K562 (cell line): Measurements from ENCODE around the gene ADORA2A. TPM values are rescaled to one million over a fixed set of nuclear protein-coding genes. Genes with fewer than 3 reads are reported as not detected.

Experiments
- ATAC-seq: fragments of 200-7000 bp; cut with Tn5 transposase; 3 replicates; pipeline ENCODE4 v1.9.1; 2020; ENCODE audit warnings: moderate library complexity
- BruUV-seq: library from RNA; stranded (reverse); fragments of 400-500 nt; replicated peaks from 2 replicates; lab custom pipeline; 2021; lab: Mats Ljungman, UMichigan
- CTCF ChIA-PET: fragments of 300-600 bp; formaldehyde crosslinking; extraction: SDS; loops from one replicate; lab custom pipeline; 2021; ENCODE audit warnings: low intra/inter-chr PET ratio; lab: Yijun Ruan, JAX
- POLR2A ChIA-PET: fragments of 300-600, 350-650 bp; sonication (Branson Sonifier 250); formaldehyde crosslinking; extraction: SDS; loops from one replicate; lab custom pipeline; 2021; ENCODE audit warnings: antibody characterized with exemption, inconsistent platforms; lab: Yijun Ruan, JAX
- DNase-seq, 4 experiments: peaks; one replicate each; pipeline versions ENCODE4 v3.0.0 to v3.0.0-alpha.2; 2011 to 2018; ENCODE audit warnings: low spot score in 3 of 4, mixed read lengths in 3 of 4; ENCODE audit errors: extremely low read depth in 1 of 4
- FAIRE-seq: peaks from 2 replicates; lab custom pipeline; 2011; peaks lifted over from hg19 to GRCh38; lab: Jason Lieb, UNC
- H2AFZ ChIP-seq: 2 replicates; pipeline ENCODE4 v1.6.0; 2011; ENCODE audit warnings: low read depth, low read length, control low read depth, inconsistent platforms
- H3K27ac ChIP-seq: fragments of 200-600 bp; 3 replicates; pipeline ENCODE4 v1.8.0; 2011; ENCODE audit warnings: low read depth, mild to moderate bottlenecking, control low read depth, inconsistent platforms, low read length, moderate library complexity, mixed read lengths; ENCODE audit errors: extremely low read depth
- H3K27me3 ChIP-seq, 2 experiments: fragments of 300-600 bp in 1 of 2; 2 replicates in 1 of 2; 3 replicates in 1 of 2; pipeline versions ENCODE4 v1.6.0 to v1.8.0; 2011; ENCODE audit warnings: inconsistent platforms in 2 of 2, low read length in 2 of 2, mild to moderate bottlenecking in 1 of 2, mixed read lengths in 1 of 2, moderate library complexity in 1 of 2; ENCODE audit not compliant: control insufficient read depth in 2 of 2, insufficient read depth in 2 of 2
- H3K36me3 ChIP-seq: fragments of 300-600 bp; 3 replicates; pipeline ENCODE4 v1.8.0; 2011; ENCODE audit warnings: mild to moderate bottlenecking, low read length, inconsistent platforms; ENCODE audit not compliant: control insufficient read depth, insufficient read depth
- H3K4me1 ChIP-seq, 2 experiments: fragments of 200-600 bp in 1 of 2; replicated peaks in 1 of 2; 2 replicates in 1 of 2; 3 replicates in 1 of 2; pipeline versions ENCODE4 v1.5.1 to v1.8.0; 2011; ENCODE audit warnings: inconsistent platforms in 2 of 2, low read length in 2 of 2, mild to moderate bottlenecking in 1 of 2, mixed read lengths in 1 of 2, moderate library complexity in 1 of 2; ENCODE audit not compliant: control insufficient read depth in 2 of 2, insufficient read depth in 2 of 2
- H3K4me2 ChIP-seq: 2 replicates; pipeline ENCODE4 v1.6.1; 2011; ENCODE audit warnings: low read length, control low read depth, inconsistent platforms, mixed read lengths; ENCODE audit not compliant: insufficient read depth
- H3K4me3 ChIP-seq: fragments of 200-600 bp; sonication (generic), shearing (Covaris generic); 2 replicates; pipeline ENCODE4 v1.5.1; 2016; ENCODE audit warnings: control low read depth, inconsistent platforms
- H3K79me2 ChIP-seq: fragments of 200-600 bp; 3 replicates; pipeline ENCODE4 v1.8.0; 2011; ENCODE audit warnings: low read length, inconsistent platforms; ENCODE audit not compliant: control insufficient read depth, insufficient read depth
- H3K9ac ChIP-seq, 2 experiments: 2 replicates each; pipeline versions ENCODE4 v1.6.0 to v1.6.1; 2011; ENCODE audit warnings: low read depth in 2 of 2, low read length in 2 of 2, control low read depth in 1 of 2, inconsistent platforms in 1 of 2, mild to moderate bottlenecking in 1 of 2, mixed read lengths in 1 of 2; ENCODE audit not compliant: insufficient read depth in 1 of 2
- H3K9me1 ChIP-seq: one replicate; pipeline ENCODE4 v1.6.0; 2011; ENCODE audit warnings: inconsistent platforms, mild to moderate bottlenecking, low read length, moderate library complexity; ENCODE audit not compliant: control insufficient read depth, insufficient read depth
- H3K9me3 ChIP-seq: replicated peaks from 2 replicates; pipeline ENCODE4 v1.5.1; 2011; ENCODE audit warnings: low read depth, low read length, inconsistent platforms; ENCODE audit not compliant: control insufficient read depth, insufficient read depth
- H4K20me1 ChIP-seq: replicated peaks from 2 replicates; pipeline ENCODE4 v1.6.1; 2011; ENCODE audit warnings: low read length, inconsistent platforms, mixed read lengths; ENCODE audit not compliant: control insufficient read depth, insufficient read depth
- AFF1 ChIP-seq, 2 experiments: fragments of 450-650 bp; IDR thresholded peaks; 2 replicates each; pipeline ENCODE4 v1.6.1; 2018; ENCODE audit warnings: mild to moderate bottlenecking in 2 of 2, low read depth in 1 of 2; ENCODE audit not compliant: partially characterized antibody in 2 of 2
- BCL6 ChIP-seq: fragments of 250-450 bp; sonication (Bioruptor Pico); IDR thresholded peaks from 2 replicates; pipeline ENCODE4 v1.4.0; 2020
- BCOR ChIP-seq: fragments of 450-650 bp; IDR thresholded peaks from 2 replicates; pipeline ENCODE4 v1.6.1; 2016
- BRF1 ChIP-seq: IDR thresholded peaks from 3 replicates; pipeline ENCODE4 v1.6.1; 2011; ENCODE audit warnings: borderline replicate concordance, mild to moderate bottlenecking; ENCODE audit not compliant: insufficient read length; ENCODE audit errors: extremely low read depth
- E2F6 ChIP-seq, 2 experiments: IDR thresholded peaks; 2 replicates each; pipeline ENCODE4 v1.6.1; 2011; ENCODE audit warnings: borderline replicate concordance in 1 of 2, control low read depth in 1 of 2, low read depth in 1 of 2, low read length in 1 of 2, mild to moderate bottlenecking in 1 of 2, mixed read lengths in 1 of 2, moderate library complexity in 1 of 2; ENCODE audit not compliant: insufficient read depth in 1 of 2, insufficient read length in 1 of 2, poor library complexity in 1 of 2, severe bottlenecking in 1 of 2; ENCODE audit errors: extremely low read depth in 1 of 2
- ELF2 ChIP-seq: fragments of 250-450 bp; sonication (Bioruptor Pico); IDR thresholded peaks from 2 replicates; pipeline ENCODE4 v1.5.0; 2021; ENCODE audit warnings: mild to moderate bottlenecking
- FOXJ2 ChIP-seq: fragments of 200-800 bp; sonication (Bioruptor generic); IDR thresholded peaks from 2 replicates; pipeline ENCODE4 v1.6.1; 2016; ENCODE audit warnings: missing genetic modification characterization, missing compliant biosample characterization
- GABPA ChIP-seq: fragments of 200-800 bp; sonication (Bioruptor generic); conservative IDR thresholded peaks from 2 replicates; pipeline ENCODE4 v1.6.1; 2016; ENCODE audit warnings: low read depth, missing genetic modification characterization, missing compliant biosample characterization
- KAT8 ChIP-seq: fragments of 450-650 bp; IDR thresholded peaks from 2 replicates; pipeline ENCODE4 v1.6.1; 2016; ENCODE audit warnings: low read depth, mild to moderate bottlenecking
- L3MBTL2 ChIP-seq: fragments of 450-650 bp; IDR thresholded peaks from 2 replicates; pipeline ENCODE4 v1.6.1; 2016; ENCODE audit warnings: mild to moderate bottlenecking, moderate library complexity
- MAFF ChIP-seq: IDR thresholded peaks from 2 replicates; pipeline ENCODE4 v1.6.1; 2012; ENCODE audit warnings: low read length, improper control_type of control experiment
- MYBL2 ChIP-seq, 2 experiments: fragments of 450-650 bp in 1 of 2; sonication (generic) in 1 of 2; formaldehyde crosslinking in 1 of 2; IDR thresholded peaks; 2 replicates each; pipeline versions ENCODE4 v1.6.1 to v1.8.1; 2017 to 2022; ENCODE audit warnings: borderline replicate concordance in 1 of 2, inconsistent platforms in 1 of 2, low read depth in 1 of 2, mild to moderate bottlenecking in 1 of 2, missing genetic modification reagents in 1 of 2, moderate library complexity in 1 of 2
- MYC ChIP-seq, 2 experiments: fragments of 250-450 bp in 1 of 2; sonication (Bioruptor Pico) in 1 of 2; IDR thresholded peaks; 2 replicates each; pipeline versions ENCODE4 v1.5.1 to v1.6.1; 2012 to 2021; ENCODE audit warnings: low read depth in 2 of 2, borderline replicate concordance in 1 of 2, improper control_type of control experiment in 1 of 2, low read length in 1 of 2, mild to moderate bottlenecking in 1 of 2, moderate library complexity in 1 of 2
- PHF20 ChIP-seq: fragments of 450-650 bp; IDR thresholded peaks from 2 replicates; pipeline ENCODE4 v1.6.1; 2018; ENCODE audit not compliant: partially characterized antibody
- SPI1 ChIP-seq: IDR thresholded peaks from 2 replicates; pipeline ENCODE4 v1.6.1; 2011; ENCODE audit warnings: low read depth, low read length, control low read depth, borderline replicate concordance
- SRSF3 ChIP-seq: fragments of 200-400 bp; formaldehyde crosslinking; IDR thresholded peaks from 2 replicates; pipeline ENCODE4 v1.6.1; 2016; ENCODE audit warnings: mild to moderate bottlenecking, low read length, moderate library complexity; ENCODE audit not compliant: insufficient read depth
- STAG1 ChIP-seq: sonication (generic); formaldehyde crosslinking; IDR thresholded peaks from 2 replicates; pipeline ENCODE4 v1.5.0; 2020; ENCODE audit warnings: missing genetic modification reagents, borderline replicate concordance
- ZBTB8A ChIP-seq: fragments of 450-650 bp; IDR thresholded peaks from 2 replicates; pipeline ENCODE4 v1.6.1; 2018; ENCODE audit warnings: mild to moderate bottlenecking, moderate library complexity; ENCODE audit not compliant: partially characterized antibody
- ZNF239 ChIP-seq: fragments of 250-450 bp; sonication (Bioruptor Pico); IDR thresholded peaks from 2 replicates; pipeline ENCODE4 v1.4.0; 2020; ENCODE audit warnings: mild to moderate bottlenecking
- WGBS: fragments of 100-300 bp; shearing (Covaris generic); methylation state at CpG from one replicate; pipeline ENCODE4 v1.1.6; 2016; ENCODE audit warnings: low coverage, mixed read lengths; ENCODE audit not compliant: insufficient coverage; ENCODE audit errors: missing lambda C conversion rate; 5-methylcytosine and 5-hydroxymethylcytosine counted together
- in situ Hi-C: fragments of 300-500 bp; cut with MboI; formaldehyde crosslinking; loops from 4 replicates; pipeline ENCODE4 v1.15.0; 2018; ENCODE audit warnings: inconsistent platforms, mixed read lengths
- intact Hi-C: fragments of 100-400 bp; cut with micrococcal nuclease; formaldehyde crosslinking; loops from 2 replicates; pipeline ENCODE4 v1.14.2; 2022
- polyA plus RNA-seq, 8 experiments: library from polyadenylated mRNA; depleted of rRNA in 4 of 8; stranded (reverse) in 5 of 8; unstranded in 3 of 8; fragments of >200 nt; fragmentation: Nextera tagmentation in 2 of 8; fragmentation: Illumina TruSeq in 1 of 8; extraction: Ambion mirVana in 2 of 8; extraction: Trizol in 1 of 8; gene quantifications; 2 replicates each; pipeline versions ENCODE4 v1.2.1 to v1.2.3, GENCODE V29; 2011 to 2014; ENCODE audit warnings: inconsistent platforms in 1 of 8, missing spikeins in 1 of 8
- total RNA-seq, 7 experiments: library from RNA; depleted of rRNA in 6 of 7; stranded (reverse); fragments of >200 nt in 6 of 7; fragmentation: Illumina TruSeq in 2 of 7; extraction: Trizol in 2 of 7; gene quantifications; 2 replicates each; pipeline versions ENCODE4 v1.2.1 to v1.2.3, GENCODE V29; 2011 to 2021; ENCODE audit warnings: low replicate concordance in 1 of 7

The ADORA2A gene
- total and polyA plus RNA-seq, 9 of the 15 experiments (the other 6 are each of a cell fraction or from before 2014, with no cell fraction given), result 0.15 to 2.1 (median 0.66) TPM; not detected in 2

GRCh38 chr22:24489011-24489410 lies 61.6 kb downstream of the ADORA2A start:
- H3K27me3 ChIP-seq, result peaks cover 0 to 4% of the 10 kb centered on the region in 2 experiments; a peak in 2 of 5 replicates
- H3K4me3 ChIP-seq, result no peak overlapping the region
- no peaks in the 10 kb centered on the region for H3K4me1 ChIP-seq
- no peak overlapping the region for H2AFZ ChIP-seq
- ATAC-seq, result no peak
- H3K79me2 ChIP-seq, result no peaks in the 10 kb centered on the region
- POLR2A ChIA-PET, result no interaction called here
- in situ Hi-C loops (no loop called here), intact Hi-C loops (loop anchor here (5.0 kb wide), 1 partner anchor 67 kb away; no protein-coding TSS in a partner anchor)
- H3K36me3 ChIP-seq, result no peaks in the 10 kb centered on the region
- BruUV-seq, result no TSS peak
- CTCF ChIA-PET, result no interaction called here
- no peaks in the 10 kb centered on the region for H3K9me1 ChIP-seq
- H3K9me3 ChIP-seq, result no peaks in the 10 kb centered on the region
- H3K4me2 ChIP-seq, result no peak overlapping the region
- no peak for FAIRE-seq
- no peak overlapping the region for H3K27ac ChIP-seq
- H3K9ac ChIP-seq, result no peak overlapping the region
- WGBS, result 22% methylated on average over 2 of the region's 2 CpGs
- DNase-seq, result no peak
- no peaks in the 10 kb centered on the region for H4K20me1 ChIP-seq
- TF ChIP-seq GABPA, result no peak
- TF ChIP-seq L3MBTL2, result no peak
- TF ChIP-seq BCL6, result no peak
- TF ChIP-seq BCOR, result no peak
- no peak for TF ChIP-seq PHF20
- TF ChIP-seq MYBL2 (IDR thresholded peaks at IDR 0.05; ENCODE audit: low read depth), result no peak
- TF ChIP-seq MYBL2 (CRISPR knock-in tag; IDR thresholded peaks at IDR 0.05; ENCODE audit: borderline replicate concordance), result no peak
- TF ChIP-seq MAFF, result no peak
- no peak for TF ChIP-seq ZNF239 (CRISPR knock-in tag)
- no peak for TF ChIP-seq KAT8
- TF ChIP-seq FOXJ2 (tag), result no peak
- TF ChIP-seq ZBTB8A, result no peak
- TF ChIP-seq E2F6 (IDR thresholded peaks at IDR 0.05; ENCODE audit: borderline replicate concordance in 1 of 2, extremely low read depth in 1 of 2, insufficient read depth in 1 of 2, insufficient read length in 1 of 2, low read depth in 1 of 2, low read length in 1 of 2, poor library complexity in 1 of 2, severe bottlenecking in 1 of 2), result no peak
- no peak for TF ChIP-seq SPI1
- TF ChIP-seq MYC (IDR thresholded peaks at IDR 0.05; ENCODE audit: low read depth, low read length), result no peak
- no peak for TF ChIP-seq MYC (CRISPR knock-in tag; IDR thresholded peaks at IDR 0.05; ENCODE audit: borderline replicate concordance, low read depth)
- no peak for TF ChIP-seq AFF1 (IDR thresholded peaks at IDR 0.05; ENCODE audit: low read depth in 1 of 2, partially characterized antibody in 2 of 2)
- TF ChIP-seq SRSF3, result no peak
- TF ChIP-seq STAG1 (CRISPR knock-in tag), result no peak
- no peak for TF ChIP-seq ELF2 (CRISPR knock-in tag)
- TF ChIP-seq BRF1, result no peak
